Calu3 (cell line): ENCODE data around the gene SSB. TPM values are rescaled to one million over a fixed set of nuclear protein-coding genes. Genes with fewer than 3 reads are reported as not detected.
"Not testable (repeated sequence)": the region's sequence is repeated elsewhere in the genome, so short reads cannot be mapped to it uniquely, and the experiment has no call there.

Experiments used
- BruUV-seq: library from RNA; stranded (reverse); fragments of 400-500 nt; replicated peaks from 2 replicates; lab custom pipeline; 2021; lab: Mats Ljungman, UMichigan
- CTCF ChIA-PET: fragments of 300-600 bp; sonication (Branson Sonifier 250); formaldehyde crosslinking; loops from one replicate; lab custom pipeline; 2022; ENCODE audit warnings: antibody characterized with exemption; lab: Charles Lee
- DNase-seq: peaks from one replicate; pipeline ENCODE4 v3.0.0; 2022
- H3K27ac Mint-ChIP-seq: one replicate; pipeline ENCODE4 v1.8.0; 2022; ENCODE audit warnings: mixed read lengths; ENCODE audit not compliant: unreplicated experiment
- H3K27me3 Mint-ChIP-seq: one replicate; pipeline ENCODE4 v1.8.0; 2022; ENCODE audit warnings: mixed read lengths; ENCODE audit not compliant: unreplicated experiment
- H3K36me3 Mint-ChIP-seq: one replicate; pipeline ENCODE4 v1.8.0; 2022; ENCODE audit warnings: mild to moderate bottlenecking, moderate library complexity, mixed read lengths; ENCODE audit not compliant: insufficient read depth, unreplicated experiment
- H3K4me1 Mint-ChIP-seq: one replicate; pipeline ENCODE4 v1.8.0; 2022; ENCODE audit warnings: mild to moderate bottlenecking, low read depth, mixed read lengths; ENCODE audit not compliant: unreplicated experiment
- H3K4me3 Mint-ChIP-seq: one replicate; pipeline ENCODE4 v1.8.0; 2022; ENCODE audit warnings: mild to moderate bottlenecking, low read depth, moderate library complexity, mixed read lengths; ENCODE audit not compliant: unreplicated experiment
- H3K9me3 Mint-ChIP-seq: one replicate; pipeline ENCODE4 v1.8.0; 2022; ENCODE audit warnings: low read depth, mixed read lengths; ENCODE audit not compliant: unreplicated experiment
- CTCF ChIP-seq: fragments of 200-600 bp; IDR thresholded peaks from one replicate; pipeline ENCODE4 v1.8.0; 2022; ENCODE audit warnings: antibody characterized with exemption; ENCODE audit not compliant: unreplicated experiment
- intact Hi-C: fragments of 100-400 bp; cut with micrococcal nuclease; formaldehyde crosslinking; loops from one replicate; pipeline ENCODE4 v1.10.0; 2022; ENCODE audit not compliant: unreplicated experiment
- total RNA-seq: library from RNA; stranded (reverse); gene quantifications from 2 replicates; pipeline ENCODE4 v1.2.3, GENCODE V29; 2022

SSB gene
- total RNA-seq, 1 experiment from 2014 or later, result 143 TPM

GRCh38 chr2:169808221-169808620 is 9.6 kb downstream of the SSB start:
- no TSS peak for BruUV-seq
- DNase-seq, result no peak
- TF ChIP-seq CTCF, result no peak
- no peaks in the 10 kb centered on the region for H3K4me1 Mint-ChIP-seq
- H3K27me3 Mint-ChIP-seq, result no peaks in the 10 kb centered on the region
- intact Hi-C loops, result no loop called here
- H3K27ac Mint-ChIP-seq, result peak overlapping the region; percentile 66
- H3K4me3 Mint-ChIP-seq, result no peak overlapping the region
- peaks cover 59% of the 10 kb centered on the region for H3K36me3 Mint-ChIP-seq
- CTCF ChIA-PET, result no interaction called here
- H3K9me3 Mint-ChIP-seq, result no peaks in the 10 kb centered on the region

- intact Hi-C loops, result no loop called here
- Mint-ChIP-seq H3K36me3 (peaks cover 31% of the 10 kb centered on the region), H3K27ac (peak overlapping the region; percentile 15), H3K4me1 (peaks cover 7% of the 10 kb centered on the region), H3K9me3 (no peaks in the 10 kb centered on the region), H3K27me3 (no peaks in the 10 kb centered on the region), H3K4me3 (no peak overlapping the region)
- no peak for TF ChIP-seq CTCF
- CTCF ChIA-PET, result no interaction called here
- BruUV-seq, result no TSS peak
- no peak for DNase-seq
These were observed 17.2 kb downstream of the SSB start for GRCh38 chr2:169815849-169816248.

- intact Hi-C loops, BruUV-seq, H3K4me1 Mint-ChIP-seq, H3K27ac Mint-ChIP-seq, DNase-seq, CTCF ChIA-PET, H3K27me3 Mint-ChIP-seq, H3K9me3 Mint-ChIP-seq, H3K4me3 Mint-ChIP-seq: not testable (repeated sequence)
- peaks cover 35% of the 10 kb centered on the region for H3K36me3 Mint-ChIP-seq
These were observed 18.3 kb downstream of the SSB start for GRCh38 chr2:169816961-169817360.

GRCh38 chr2:169817369-169817768 is 18.7 kb downstream of the SSB start:
- intact Hi-C loops, BruUV-seq, CTCF ChIA-PET, H3K27ac Mint-ChIP-seq, H3K4me3 Mint-ChIP-seq, H3K27me3 Mint-ChIP-seq, H3K4me1 Mint-ChIP-seq, DNase-seq, H3K9me3 Mint-ChIP-seq: not testable (repeated sequence)
- H3K36me3 Mint-ChIP-seq, result peaks cover 31% of the 10 kb centered on the region

- Mint-ChIP-seq H3K4me1 (peaks cover 15% of the 10 kb centered on the region), H3K4me3 (no peak overlapping the region), H3K27ac (no peak overlapping the region), H3K36me3 (peaks cover 36% of the 10 kb centered on the region), H3K9me3 (no peaks in the 10 kb centered on the region), H3K27me3 (no peaks in the 10 kb centered on the region)
- intact Hi-C loops, result no loop called here
- TF ChIP-seq CTCF, result no peak
- CTCF ChIA-PET, result no interaction called here
- BruUV-seq, result no TSS peak
- no peak for DNase-seq
These were observed 19.6 kb downstream of the SSB start for GRCh38 chr2:169818241-169818640.
